ENCODE measurements around the gene PCGF3. TPM values are rescaled to one million over a fixed set of nuclear protein-coding genes. Genes with fewer than 3 reads are reported as not detected.
"Not testable (repeated sequence)": the region's sequence is repeated elsewhere in the genome, so short reads cannot be mapped to it uniquely, and the experiment has no call there.

Gene PCGF3
- polyA plus RNA-seq, 1 donor, result 62.9 TPM

DNA sequence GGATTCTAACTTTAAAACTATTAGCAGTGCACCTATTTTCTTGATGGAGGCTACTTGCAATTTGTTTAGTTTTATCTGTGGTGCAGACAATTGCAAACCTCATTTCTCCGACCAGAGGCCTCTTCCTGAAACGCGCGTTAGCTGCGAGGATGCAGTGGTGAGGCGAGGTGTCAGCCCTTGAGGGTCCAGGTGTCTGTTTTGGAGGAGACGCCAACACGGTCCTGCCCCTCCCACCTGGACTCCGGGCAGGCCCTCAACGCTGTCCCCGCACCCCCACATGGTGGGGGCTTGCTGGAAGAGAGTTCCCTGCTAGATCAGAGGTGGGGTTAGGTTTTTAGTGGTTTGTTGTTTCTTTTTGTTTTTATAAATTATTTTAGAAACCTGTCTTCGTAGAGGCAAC lies 34.4 kb downstream of the PCGF3 start:
- DNase-seq (ENCODE audit: low read depth), result no peak

DNA sequence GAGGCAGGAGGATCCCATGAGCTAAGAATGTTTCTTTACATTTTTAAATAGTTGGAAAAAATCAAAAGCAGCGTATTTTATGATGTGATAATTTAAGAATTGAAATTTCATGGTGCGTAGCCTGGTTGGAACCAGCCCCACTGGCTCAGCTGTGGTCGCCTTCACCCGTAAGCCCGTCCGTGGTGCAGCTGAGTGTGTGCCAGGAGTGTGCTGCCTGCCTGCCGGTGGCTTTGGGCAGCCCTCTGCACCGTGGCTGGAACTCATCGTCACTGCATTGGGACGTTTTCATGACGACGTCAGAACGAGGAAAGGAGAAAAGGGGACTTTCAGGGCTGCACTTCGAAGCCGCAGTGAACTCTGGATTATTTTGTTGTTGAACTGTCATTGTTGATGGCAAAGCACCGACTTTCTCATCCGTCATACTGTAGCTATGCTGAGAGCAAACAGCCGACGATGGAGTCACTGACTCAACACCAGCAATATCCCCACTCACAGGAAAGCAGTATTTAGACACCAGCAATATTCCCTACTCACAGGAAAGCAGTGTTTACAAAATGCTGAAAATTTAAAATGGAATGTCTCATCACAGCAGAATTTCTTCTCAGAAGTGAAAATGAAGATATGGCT lies 35.1 kb downstream of the PCGF3 start:
- no peak for DNase-seq (ENCODE audit: low read depth)

DNA sequence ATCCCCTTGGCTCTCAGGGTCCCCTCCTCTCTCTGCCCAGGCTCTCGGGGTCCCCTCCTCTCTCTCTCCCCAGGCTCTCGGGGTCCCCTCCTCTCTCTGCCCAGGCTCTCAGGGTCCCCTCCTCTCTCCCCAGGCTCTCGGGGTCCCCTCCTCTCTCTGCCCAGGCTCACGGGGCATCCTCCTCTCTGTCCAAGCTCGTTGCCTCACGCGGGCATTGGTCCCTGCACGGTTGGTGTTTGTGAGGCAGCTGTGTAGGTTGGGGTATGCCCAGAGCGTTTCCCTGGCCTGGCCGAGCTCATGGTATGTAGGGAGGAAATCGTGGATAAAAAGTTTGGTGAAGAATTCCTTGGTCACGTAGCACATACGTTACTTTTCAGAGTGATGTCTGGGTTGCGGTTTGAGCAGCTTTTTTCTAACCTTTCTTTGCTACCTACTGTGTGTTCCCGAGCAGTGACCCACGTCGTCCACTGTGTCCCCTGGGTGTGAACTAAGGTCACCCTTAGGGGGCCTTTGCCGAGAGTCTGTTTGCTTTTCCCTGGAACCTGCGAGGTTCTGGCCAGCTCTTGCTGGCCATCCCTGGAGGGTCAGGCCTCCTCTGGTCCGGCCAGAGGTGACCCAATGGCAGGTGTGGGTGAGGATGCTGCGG lies 36.6 kb downstream of the PCGF3 start:
- DNase-seq (ENCODE audit: low read depth), result no peak

DNA sequence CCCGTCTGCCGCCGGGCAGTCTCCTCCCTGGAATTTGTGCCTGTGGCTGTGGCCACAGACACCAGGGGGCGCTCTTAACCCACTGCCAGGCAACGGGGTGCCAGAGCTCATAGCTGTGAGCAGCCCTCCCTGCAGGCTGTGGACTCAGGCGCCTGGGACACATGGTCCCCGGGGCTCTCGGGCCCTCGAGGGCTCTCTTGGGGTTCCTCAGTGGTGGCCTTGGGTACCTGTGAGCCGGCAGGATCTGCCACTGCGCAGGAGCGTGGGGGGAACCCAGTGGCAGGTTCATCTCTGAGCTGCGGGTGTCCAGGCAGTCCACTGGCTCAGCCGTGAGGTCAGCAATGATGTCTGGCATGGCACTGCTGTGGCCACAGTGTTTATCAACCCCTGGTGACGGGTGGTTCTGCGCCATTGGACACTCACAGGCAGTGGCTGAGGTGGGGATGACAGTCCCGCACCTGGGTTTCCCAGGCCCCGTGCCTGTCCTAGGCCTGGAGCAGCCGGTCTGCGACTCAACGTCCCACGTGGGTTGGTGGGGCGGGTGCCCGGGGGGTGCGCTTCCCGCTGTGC lies 37.2 kb downstream of the PCGF3 start:
- DNase-seq (ENCODE audit: low read depth), result no peak

DNA sequence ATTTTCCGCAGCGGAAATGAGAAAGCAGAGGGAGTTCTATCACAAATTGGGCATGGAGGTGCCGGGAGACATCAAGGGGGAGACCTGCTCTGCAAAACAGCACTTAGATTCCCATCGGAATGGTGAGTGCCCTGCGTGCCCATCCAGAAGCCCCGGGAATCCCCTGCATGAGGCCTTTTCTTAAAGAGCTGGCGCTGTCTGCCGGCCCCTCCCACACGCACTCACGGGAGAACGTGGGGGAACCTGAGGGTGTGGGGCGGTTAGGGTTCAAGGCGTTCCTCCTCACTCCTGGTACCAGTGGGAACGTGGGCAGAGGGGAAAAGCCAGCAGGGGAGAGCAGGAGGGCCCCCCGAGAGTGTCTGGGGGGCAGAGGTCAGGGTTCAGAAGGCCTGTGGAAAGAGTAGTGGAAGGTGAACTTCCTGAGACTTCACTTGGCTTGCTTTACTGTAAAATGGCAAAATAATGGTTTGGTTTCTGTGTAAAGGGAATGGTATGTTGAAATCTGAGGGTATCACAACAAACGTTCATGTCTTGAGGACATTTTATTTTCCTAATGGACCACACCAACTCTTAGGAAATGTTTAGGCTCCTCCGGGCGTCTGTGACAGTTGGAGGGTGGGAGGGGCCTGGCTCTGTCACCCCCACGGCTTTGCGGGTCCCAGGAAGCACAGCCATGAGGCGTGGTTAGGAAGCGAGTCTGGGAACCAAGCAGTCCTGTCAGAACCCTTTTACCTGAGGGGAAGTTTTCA lies 38.0 kb downstream of the PCGF3 start:
- DNase-seq (ENCODE audit: low read depth), result no peak

DNA sequence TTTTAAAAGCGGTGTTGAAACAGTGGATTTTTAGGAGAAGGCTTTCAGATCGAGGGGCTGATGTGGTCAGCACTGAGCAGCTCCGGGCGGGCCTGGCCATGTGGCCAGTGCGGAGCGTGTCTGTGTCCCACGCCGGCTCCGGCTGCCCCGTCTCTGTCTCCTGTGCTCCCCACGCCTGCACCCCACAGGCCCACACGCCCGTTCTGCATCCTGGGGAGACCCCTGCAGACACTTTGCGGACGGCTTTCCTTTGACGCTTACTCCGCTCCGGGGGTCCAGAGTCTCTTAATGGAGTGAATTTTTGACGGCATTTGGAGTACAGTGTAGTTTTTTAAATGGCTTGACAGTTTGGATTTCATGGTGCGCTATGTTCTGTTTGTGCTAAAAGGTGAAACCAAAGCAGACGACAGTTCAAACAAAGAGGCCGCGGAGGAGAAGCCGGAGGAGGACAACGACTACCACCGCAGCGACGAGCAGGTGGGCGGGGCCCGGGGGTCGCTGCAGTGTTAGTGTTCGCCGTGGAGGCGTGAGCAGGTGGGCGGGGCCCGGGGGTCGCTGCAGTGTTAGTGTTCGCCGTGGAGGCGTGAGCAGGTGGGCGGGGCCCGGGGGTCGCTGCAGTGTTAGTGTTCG lies 38.7 kb downstream of the PCGF3 start:
- DNase-seq (ENCODE audit: low read depth), result no peak

DNA sequence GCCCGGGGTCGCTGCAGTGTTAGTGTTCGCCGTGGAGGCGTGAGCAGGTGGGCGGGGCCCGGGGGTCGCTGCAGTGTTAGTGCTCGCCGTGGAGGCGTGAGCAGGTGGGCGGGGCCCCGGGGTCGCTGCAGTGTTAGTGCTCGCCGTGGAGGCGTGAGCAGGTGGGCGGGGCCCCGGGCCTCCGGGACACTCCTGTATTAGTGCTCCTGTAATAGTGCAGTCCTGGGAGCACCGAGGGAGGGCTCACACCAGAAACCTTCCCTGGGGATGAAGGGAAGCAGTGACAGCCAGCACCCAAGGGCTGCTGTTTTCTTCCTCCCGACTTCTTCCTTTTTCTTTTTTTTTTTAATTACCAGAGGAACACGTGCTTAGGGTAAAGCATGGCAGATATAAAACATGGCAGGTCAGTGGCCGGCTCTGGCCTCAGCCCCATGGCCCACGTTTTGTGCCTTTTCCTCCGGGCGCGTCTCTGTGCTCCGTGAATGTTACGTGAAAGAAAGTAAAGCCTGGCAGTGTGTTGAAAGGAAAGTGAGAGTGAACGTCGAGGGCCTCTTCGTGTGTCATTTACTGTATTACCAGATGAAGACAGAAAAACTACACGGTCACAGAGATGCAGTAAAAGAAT lies 42.0 kb downstream of the PCGF3 start:
- no peak for DNase-seq (ENCODE audit: low read depth)

DNA sequence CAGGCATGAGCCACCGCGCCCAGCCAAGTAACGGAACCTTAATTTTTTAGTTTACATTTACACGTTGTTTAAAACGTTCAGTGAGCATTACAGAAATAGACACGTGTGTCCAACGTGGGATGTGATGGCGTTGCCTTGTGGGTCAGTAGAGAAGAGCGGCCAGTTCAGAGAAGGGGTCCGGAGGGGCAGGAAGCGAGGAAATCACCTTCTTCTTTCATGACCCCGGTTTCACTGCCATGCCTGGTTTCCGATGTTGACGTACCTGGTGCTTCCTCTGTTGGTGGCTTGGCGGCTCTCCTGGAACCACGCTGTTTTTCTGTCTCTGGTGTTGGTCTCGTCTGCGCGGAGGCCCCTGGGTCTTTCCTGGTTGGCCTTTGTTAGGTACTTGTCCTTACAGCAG lies 42.8 kb downstream of the PCGF3 start:
- no peak for DNase-seq (ENCODE audit: low read depth)

DNA sequence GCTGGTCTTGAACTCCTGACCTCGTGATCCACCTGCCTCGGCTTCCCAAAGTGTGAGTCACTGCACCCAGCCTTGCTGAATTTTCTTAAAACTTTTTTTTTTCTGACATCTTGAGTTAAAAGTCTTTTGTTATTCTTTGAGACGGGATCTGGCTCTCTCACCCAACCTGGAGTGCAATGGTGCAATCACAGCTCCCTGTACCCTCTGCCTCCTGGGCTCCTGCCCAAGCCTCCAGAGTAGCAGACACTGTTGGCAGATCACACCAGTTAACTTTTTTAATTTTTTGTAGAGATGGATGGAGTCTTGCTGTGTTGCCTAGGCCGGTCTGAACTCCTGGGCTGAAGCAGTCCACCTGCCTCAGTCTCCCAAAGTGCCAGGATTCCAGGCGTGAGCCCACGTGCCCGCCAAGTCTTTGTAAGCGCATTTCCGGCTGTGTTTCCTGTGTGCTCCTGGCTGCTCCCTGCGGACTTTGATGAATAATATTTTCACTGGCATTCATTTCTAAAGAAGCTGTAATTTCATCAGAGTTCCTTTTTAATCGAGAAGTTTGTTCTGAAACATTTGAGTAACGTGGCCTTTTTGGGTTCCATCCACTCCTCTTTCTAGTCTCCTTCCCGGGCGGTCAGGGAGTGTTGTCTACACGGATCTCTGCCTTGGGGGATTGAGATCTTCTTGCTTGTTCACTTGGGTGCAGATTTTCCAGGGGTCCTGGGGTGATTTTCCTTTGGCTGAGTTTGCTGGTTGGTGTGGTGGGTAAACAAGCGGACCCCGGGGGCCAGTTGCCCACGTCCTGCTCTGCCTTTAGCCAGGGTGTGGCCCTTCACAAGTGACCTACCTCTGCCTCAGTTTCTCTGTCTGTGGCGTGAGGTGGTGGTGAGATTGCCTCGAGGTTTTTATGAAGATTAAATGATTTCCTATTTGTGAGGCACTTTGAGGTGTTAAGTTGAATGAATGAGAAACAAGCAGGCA lies 44.4 kb downstream of the PCGF3 start:
- no peak for DNase-seq (ENCODE audit: low read depth)

DNA sequence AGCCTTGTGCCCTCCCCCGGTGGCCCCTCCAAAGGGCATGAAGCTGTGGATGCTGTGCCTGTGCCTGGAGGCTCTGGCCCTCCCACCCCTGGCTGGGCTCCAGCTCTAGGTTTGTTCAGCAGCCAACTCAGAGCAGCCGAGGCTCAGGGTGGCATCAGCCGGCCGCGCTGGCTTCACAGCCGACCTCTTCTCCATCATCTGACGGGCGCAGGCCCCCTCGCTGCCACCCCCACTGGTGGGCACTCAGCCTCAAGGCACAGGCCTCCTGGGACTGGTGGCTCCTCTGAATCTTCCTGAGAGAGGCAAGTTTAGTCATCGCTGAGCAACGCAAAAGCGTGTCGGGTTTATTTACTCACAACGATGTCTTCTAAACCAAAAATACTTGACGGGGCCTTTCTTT lies 46.0 kb downstream of the PCGF3 start:
- no peak for DNase-seq (ENCODE audit: low read depth)

DNA sequence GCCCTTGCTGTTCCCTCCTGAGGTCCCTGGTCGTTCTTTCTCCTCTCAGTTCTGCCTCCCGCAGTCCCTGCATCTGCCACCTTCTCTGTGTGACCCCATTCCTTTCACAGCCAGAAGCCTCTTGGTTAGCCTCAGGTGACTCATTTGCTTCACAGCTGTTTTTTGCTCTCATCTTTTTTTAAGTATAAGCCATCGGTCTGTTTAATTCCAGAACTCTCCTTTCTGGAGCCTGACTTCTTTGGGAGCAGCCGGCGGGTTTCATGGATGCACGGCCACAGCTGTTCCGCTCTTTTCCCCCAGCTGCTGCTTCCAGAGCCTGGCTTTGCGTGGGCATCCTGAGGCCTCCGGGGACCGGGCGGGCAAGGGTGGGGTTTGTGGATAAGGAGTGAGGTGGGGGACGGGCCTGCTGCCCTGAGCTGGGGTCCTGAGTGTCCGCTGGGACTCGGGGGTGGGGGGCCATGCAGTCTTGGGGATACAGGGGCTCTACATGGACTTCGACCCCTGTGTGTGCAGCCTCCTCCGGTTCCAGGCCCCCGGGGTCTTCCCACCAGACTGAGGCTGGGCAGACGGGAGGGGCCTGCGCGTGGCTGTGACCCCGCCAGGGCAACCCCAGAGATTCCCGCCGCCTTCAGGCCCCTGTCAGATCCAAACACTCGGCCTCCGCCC lies 46.7 kb downstream of the PCGF3 start:
- DNase-seq (ENCODE audit: low read depth), result no peak

DNA sequence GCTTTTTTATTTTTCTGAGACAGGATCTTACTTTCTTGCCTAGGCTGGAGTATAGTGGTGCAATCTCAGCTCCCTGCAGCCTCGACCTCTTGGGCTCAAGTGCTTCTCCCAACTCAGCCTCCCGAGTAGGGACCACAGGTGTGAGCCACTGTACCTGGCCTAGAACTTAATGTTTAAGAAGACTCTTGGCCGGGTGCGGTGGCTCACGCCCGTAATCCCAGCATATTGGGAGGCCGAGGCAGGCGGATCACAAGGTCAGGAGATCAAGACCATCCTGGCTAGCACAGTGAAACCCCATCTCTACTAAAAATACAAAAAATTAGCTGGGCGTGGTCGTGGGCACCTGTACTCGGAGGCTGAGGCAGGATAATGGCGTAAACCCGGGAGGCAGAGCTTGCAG lies 47.6 kb downstream of the PCGF3 start:
- DNase-seq (ENCODE audit: low read depth), result not testable (repeated sequence)

DNA sequence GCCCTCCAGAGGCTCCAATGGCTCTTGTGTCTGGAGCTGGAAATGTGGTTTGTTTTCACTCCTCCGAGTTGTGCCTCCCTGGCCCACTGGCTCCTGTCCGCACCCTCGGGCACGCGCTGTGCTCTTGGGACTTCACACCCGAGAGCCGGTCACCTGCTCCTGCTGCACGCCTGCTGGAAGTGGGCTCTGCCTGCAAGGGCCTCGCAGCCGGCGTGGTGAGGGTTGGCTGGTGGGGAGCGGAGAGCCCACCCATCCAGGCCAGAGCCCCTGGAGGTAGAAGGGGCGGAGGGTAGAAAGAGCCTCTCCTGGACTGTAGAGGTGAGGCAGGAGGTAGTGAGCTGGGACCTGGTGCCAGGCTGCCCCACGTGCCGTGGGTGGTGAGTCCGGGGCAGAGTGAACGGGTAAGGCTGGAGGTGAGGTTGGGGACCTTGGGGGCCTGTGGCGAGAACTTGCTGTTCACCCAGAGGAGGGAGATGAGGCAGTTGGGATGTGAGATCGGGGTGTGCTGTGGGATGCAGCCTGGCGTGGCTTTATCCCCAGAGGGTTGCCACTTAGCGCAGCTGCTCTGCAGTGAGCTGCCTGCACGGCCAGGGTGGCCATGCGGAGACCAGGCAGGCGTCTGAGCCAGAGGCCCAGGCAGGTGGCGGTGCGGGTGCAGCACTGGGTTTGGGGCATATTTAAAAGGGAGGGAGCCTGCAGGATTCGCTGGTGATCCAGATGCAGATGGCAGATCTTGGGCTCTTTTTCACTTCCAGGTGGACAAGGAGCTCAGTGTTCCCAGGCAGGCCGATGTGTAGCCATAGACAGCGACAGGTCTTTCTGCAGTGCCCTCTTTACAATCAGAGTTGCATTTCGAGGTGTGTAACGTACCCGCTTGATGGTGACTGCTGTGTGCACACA lies 48.8 kb downstream of the PCGF3 start:
- DNase-seq (ENCODE audit: low read depth), result no peak

DNA sequence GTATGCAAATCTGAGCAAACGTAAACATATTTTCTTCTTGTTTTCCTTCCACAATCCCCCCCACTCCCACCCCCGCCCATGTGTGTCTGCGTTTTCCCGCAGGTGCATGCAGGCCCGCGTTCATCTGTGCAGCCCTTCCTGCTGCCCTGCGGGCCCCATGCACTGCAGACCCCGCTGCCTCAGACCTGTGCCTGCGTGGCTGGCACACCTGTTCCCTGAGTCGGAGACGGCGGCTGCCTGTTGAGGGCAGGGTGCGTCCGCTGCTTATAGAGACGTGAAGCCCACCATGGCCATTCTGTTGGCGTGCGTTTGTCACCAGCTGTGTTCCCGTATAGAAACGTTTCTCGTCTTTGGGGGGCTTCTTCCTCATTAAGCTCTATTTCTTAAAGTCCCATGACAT lies 51.5 kb downstream of the PCGF3 start:
- DNase-seq (ENCODE audit: low read depth), result no peak

DNA sequence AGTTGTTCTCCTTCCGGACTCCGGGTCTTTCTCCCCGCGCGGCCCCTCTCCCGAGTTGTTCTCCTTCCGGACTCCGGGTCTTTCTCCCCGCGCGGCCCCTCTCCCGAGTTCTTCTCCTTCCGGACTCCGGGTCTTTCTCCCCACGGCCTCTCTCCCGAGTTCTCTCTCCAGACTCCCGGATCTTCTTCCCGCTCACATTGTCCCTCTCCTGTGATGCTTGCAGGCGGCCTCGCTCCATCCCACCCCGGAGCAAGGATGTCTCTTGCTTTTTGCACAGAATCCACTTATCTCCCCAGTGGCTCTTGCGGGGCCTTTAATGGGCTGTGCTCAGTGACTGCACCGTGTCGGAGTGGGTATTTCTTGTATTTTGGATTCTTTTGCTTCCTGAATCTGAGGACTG lies 54.2 kb downstream of the PCGF3 start:
- not testable (repeated sequence) for DNase-seq (ENCODE audit: low read depth)

DNA sequence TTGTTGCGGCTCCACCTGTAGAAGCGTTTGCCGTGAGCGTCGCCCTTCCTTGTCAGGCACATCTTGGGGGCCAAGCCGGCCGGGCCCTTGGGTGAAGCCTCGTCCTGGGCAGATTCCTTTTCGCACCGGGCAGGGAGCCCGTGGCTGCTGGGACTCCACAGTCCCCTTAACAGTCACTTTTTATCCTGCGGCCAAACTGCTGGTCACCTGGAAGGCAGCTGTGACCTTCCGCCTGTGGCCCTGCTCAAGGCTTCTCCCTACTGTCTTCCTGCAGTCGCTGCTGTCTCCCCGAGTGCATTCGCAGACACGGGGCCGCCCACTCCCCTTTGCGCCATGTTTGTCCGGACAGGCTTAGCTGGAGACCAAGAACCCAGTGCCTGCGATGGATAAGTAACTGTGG lies 55.0 kb downstream of the PCGF3 start:
- DNase-seq (ENCODE audit: low read depth), result no peak

DNA sequence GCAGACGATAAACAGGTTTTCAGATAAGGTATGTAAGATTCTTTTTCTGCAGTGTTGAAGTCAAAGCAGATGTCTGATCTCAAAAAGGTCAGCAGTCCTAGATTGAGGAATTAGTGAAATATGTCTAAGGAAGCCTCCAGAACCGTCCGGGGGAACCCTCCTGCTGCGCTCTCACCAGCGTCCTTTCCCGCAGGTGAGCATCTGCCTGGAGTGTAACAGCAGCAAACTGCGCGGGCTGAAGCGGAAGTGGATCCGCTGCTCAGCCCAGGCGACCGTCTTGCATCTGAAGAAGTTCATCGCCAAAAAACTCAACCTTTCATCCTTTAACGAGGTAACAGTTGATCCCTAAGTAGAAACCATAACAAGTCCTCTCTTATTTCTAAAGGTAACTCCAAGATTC lies 55.5 kb downstream of the PCGF3 start:
- no peak for DNase-seq (ENCODE audit: low read depth)

DNA sequence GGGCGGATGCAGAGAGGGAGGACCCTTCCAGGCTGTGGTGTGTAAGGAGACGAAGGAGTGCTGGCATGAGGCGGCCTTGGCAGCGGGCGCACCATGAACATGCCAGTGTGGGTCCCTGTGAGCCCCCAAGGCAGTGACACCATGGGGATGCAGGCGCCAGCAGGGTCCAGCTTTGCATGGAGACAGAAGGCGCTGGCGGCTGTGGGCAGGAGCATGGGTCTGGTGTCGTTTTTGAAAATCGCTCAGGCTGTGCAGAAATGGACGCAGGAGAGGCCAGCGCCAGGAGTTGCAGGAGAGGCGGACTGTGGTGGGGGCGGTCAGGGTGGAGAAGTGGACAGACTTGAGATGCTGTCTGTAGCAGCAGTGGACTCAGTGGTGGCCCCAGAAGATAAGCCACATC lies 56.1 kb downstream of the PCGF3 start:
- DNase-seq (ENCODE audit: low read depth), result no peak

All from forelimb muscle (tissue), 1 donor.